Measurements from ENCODE around the gene KCNH3. TPM values are rescaled to one million over a fixed set of nuclear protein-coding genes. Genes with fewer than 3 reads are reported as not detected.
A peak's percentile ranks its signal among the peaks of the same experiment; 100 is the strongest.

The KCNH3 gene
- total RNA-seq, 2 donors from 2014 or later, result 0.19 to 1.0 TPM

- Histone ChIP-seq H3K27ac (peak overlapping the region; percentile 91), H3K27me3 (no peaks in the 10 kb centered on the region), H3K36me3 (peaks cover 55% of the 10 kb centered on the region), H3K4me1 (peaks cover 0 to 45% of the 10 kb centered on the region in 2 donors), H3K9me3 (no peaks in the 10 kb centered on the region), H3K4me3 (peak overlapping the region in 1 of 2 donors; percentile 15)
- DNase-seq (ENCODE audit: low spot score), result no peak
- no peak for TF ChIP-seq CTCF (IDR thresholded peaks at IDR 0.05)
These were observed 25.3 kb downstream of the KCNH3 start for GRCh38 chr12:49563951-49564685.

GRCh38 chr12:49564686-49565405 is 26.0 kb downstream of the KCNH3 start:
- TF ChIP-seq CTCF (IDR thresholded peaks at IDR 0.05), result no peak
- no peaks in the 10 kb centered on the region for H3K9me3 ChIP-seq
- no peak for DNase-seq (ENCODE audit: low spot score)
- peaks cover 48% of the 10 kb centered on the region for H3K36me3 ChIP-seq
- H3K27ac ChIP-seq, result peak overlapping the region; percentile 91
- peaks cover 0 to 52% of the 10 kb centered on the region in 2 donors for H3K4me1 ChIP-seq
- H3K4me3 ChIP-seq, result peak overlapping the region; percentile 13 to 15
- no peaks in the 10 kb centered on the region for H3K27me3 ChIP-seq

GRCh38 chr12:49565406-49566265 is 26.8 kb downstream of the KCNH3 start:
- peaks cover 40% of the 10 kb centered on the region for H3K36me3 ChIP-seq
- peaks cover 0 to 58% of the 10 kb centered on the region in 2 donors for H3K4me1 ChIP-seq
- no peaks in the 10 kb centered on the region for H3K27me3 ChIP-seq
- H3K4me3 ChIP-seq, result no peak overlapping the region
- peak overlapping the region; percentile 91 for H3K27ac ChIP-seq
- TF ChIP-seq CTCF (IDR thresholded peaks at IDR 0.05), result no peak
- no peak for DNase-seq (ENCODE audit: low spot score)
- H3K9me3 ChIP-seq, result no peaks in the 10 kb centered on the region

GRCh38 chr12:49566361-49566760 is 27.5 kb downstream of the KCNH3 start:
- no peak for TF ChIP-seq CTCF (IDR thresholded peaks at IDR 0.05)
- no peak for DNase-seq (ENCODE audit: low spot score)
- H3K4me1 ChIP-seq, result peaks cover 0 to 58% of the 10 kb centered on the region in 2 donors
- H3K36me3 ChIP-seq, result peaks cover 33% of the 10 kb centered on the region
- no peaks in the 10 kb centered on the region for H3K27me3 ChIP-seq
- peak overlapping the region in 1 of 2 donors; percentile 82 for H3K4me3 ChIP-seq
- H3K27ac ChIP-seq, result peak overlapping the region; percentile 91
- no peaks in the 10 kb centered on the region for H3K9me3 ChIP-seq

- no peak for TF ChIP-seq CTCF (IDR thresholded peaks at IDR 0.05)
- H3K27ac ChIP-seq, result peak overlapping the region; percentile 91
- H3K9me3 ChIP-seq, result no peaks in the 10 kb centered on the region
- H3K4me1 ChIP-seq, result peaks cover 0 to 58% of the 10 kb centered on the region in 2 donors
- DNase-seq (ENCODE audit: low spot score), result no peak
- peak overlapping the region; percentile 71 to 82 for H3K4me3 ChIP-seq
- H3K36me3 ChIP-seq, result peaks cover 24% of the 10 kb centered on the region
- no peaks in the 10 kb centered on the region for H3K27me3 ChIP-seq
These were observed 28.4 kb downstream of the KCNH3 start for GRCh38 chr12:49567302-49567610.

Data from right atrium auricular region (tissue), 2 donors.